GM12874 (cell line): Measurements from ENCODE around the gene ZNF225.

Experiments
- CTCF ChIP-seq: IDR thresholded peaks from 2 replicates; pipeline ENCODE4 v1.5.1; 2011; ENCODE audit warnings: low read depth, mild to moderate bottlenecking, control low read depth, low read length, moderate library complexity; ENCODE audit not compliant: insufficient read depth

Gene ZNF225

DNA sequence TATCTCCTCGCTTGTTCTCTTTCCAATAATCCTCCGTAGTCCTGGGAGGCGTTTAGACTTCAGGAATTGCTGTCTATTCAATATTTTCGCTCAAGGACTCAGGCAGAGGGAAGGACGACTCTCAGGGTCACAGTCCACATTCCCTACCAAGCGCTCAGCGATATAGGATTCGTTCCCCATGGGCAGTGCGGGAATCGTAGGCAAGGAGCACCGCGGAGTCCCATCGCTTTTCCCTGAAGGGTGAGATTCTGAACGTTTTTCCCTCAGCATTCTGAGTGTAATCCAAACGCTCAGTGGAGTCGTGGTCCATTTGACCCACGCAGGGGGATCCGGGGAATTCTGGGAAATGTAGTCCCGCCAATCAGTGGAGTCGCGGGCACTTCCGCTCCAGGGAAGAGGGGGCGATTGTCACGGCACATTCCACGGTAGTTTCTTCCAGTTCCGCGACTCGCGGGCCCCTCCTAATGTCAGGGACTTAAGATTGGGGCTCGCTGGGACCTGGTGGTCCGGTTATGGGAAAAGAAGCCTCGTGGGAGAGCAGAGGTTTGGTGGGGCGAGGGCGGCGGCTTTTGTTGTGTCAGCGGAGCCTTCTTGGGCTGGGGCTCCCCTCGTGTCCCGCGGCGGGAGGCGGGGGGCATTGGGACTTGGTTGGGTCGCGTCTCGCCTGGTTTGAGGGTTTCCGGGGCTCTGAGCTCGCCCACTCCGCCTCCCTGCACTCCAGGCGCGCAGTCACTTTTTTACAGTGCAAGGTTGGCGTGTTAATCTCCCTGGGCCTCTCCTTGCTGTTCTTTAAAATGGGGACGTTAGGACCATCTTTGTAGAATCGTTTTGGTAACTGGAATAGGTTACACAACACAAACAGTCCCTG lies 28.2 kb downstream of the ZNF225 start, which contains the start of gene ZNF234:
Gene ZNF234, plus strand, starts transcription at position 364 of the 868 bp plus-strand sequence. CDS start 3,079 bp downstream, outside the sequence.
- TF ChIP-seq CTCF = no peak

GRCh38 chr19:44142059-44142433 lies 28.8 kb downstream of the ZNF225 start:
- TF ChIP-seq CTCF = no peak

- TF ChIP-seq CTCF = no peak
Measured at GRCh38 chr19:44149776-44150175, 36.6 kb downstream of the ZNF225 start.

DNA sequence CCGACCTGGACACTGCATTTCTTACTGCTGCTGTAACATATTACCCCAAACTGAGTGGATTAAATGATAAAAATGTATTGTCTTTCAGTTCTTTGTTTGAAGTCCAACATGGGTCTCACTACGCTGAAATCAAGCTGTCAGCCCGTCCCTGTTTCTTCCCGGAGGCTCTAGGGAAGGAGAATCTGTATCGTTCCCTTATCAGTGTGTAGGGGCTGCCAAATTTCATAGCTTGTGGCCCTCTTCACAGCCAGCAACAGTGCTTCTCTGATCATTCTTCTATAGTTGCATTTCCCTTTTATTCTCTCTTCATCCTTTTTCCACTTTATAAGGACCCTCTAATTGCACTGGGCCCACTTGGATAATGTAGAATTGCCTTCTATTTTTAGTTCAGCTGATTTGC lies 38.3 kb downstream of the ZNF225 start:
- no peak for TF ChIP-seq CTCF

GRCh38 chr19:44156475-44156874 lies 43.3 kb downstream of the ZNF225 start:
- TF ChIP-seq CTCF = no peak

DNA sequence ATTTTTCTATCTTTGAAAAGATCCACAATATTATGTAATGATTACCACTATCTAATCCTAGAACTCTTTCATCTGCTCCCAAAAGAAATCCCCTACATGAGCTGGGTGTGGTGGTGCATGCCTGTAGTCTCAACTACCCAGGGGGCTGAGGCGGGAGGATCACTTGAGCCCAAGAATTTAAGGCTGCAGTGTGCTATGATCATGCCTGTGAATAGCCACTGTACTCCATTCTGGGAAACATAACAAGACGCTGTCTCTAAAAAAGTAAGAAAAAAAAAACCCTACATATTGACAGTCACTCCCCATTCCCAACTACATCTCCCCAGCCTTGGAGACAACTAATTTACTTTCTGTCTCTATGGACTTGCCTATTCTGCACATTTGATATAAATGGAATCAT lies 50.6 kb downstream of the ZNF225 start:
- TF ChIP-seq CTCF = no peak

DNA sequence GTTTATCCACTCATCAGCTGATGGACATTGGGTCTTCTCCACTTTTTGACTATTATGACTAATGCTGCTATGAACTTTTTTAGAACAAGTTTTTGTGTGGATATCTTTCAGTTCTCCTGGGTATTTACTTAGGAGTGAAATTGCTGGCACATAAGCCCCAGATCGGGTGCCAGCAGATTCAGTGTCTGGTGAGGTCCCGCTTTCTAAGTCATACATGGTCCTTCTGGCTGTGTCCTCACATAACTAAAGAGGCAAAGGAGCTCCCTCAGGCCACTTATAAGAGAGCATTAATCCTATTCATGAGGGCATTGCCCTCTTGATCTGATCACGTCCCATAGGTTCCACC lies 51.1 kb downstream of the ZNF225 start:
- no peak for TF ChIP-seq CTCF
